Fibroblast of lung (primary cell): ENCODE measurements around the gene RBMS2. TPM values are rescaled to one million over a fixed set of nuclear protein-coding genes. Genes with fewer than 3 reads are reported as not detected.

Source experiments
- DNase-seq, 2 donors: peaks; one replicate each; pipeline versions ENCODE4 v3.0.0 to v3.0.0-alpha.2; 2010; ENCODE audit warnings: low read depth in 2 of 2
- H2AFZ ChIP-seq: 2 replicates; pipeline ENCODE4 v1.5.1; 2012; ENCODE audit warnings: low read length, control low read depth, inconsistent platforms
- H3K27ac ChIP-seq: 2 replicates; pipeline ENCODE4 v1.5.1; 2011; ENCODE audit warnings: low read length, control low read depth; ENCODE audit not compliant: insufficient read depth
- H3K27me3 ChIP-seq: 2 replicates; pipeline ENCODE4 v1.5.1; 2011; ENCODE audit warnings: mild to moderate bottlenecking, low read length; ENCODE audit not compliant: control insufficient read depth, insufficient read depth
- H3K36me3 ChIP-seq: 2 replicates; pipeline ENCODE4 v1.5.1; 2011; ENCODE audit warnings: low read length; ENCODE audit not compliant: control insufficient read depth, insufficient read depth
- H3K4me1 ChIP-seq: 2 replicates; pipeline ENCODE4 v1.5.1; 2011; ENCODE audit warnings: low read length; ENCODE audit not compliant: control insufficient read depth, insufficient read depth; ENCODE audit errors: extremely low read depth
- H3K4me2 ChIP-seq: 2 replicates; pipeline ENCODE4 v1.5.1; 2011; ENCODE audit warnings: low read length, control low read depth; ENCODE audit not compliant: insufficient read depth; ENCODE audit errors: extremely low read depth
- H3K4me3 ChIP-seq, 4 experiments: fragments of 200-600 bp in 1 of 4; sonication (generic) in 1 of 4; replicated peaks in 1 of 4; 2 replicates each; pipeline ENCODE4 v1.5.1; 2011 to 2016; ENCODE audit warnings: low read length in 4 of 4, low read depth in 3 of 4, mild to moderate bottlenecking in 3 of 4, control low read depth in 2 of 4, inconsistent platforms in 1 of 4, mixed read lengths in 1 of 4; ENCODE audit not compliant: insufficient read depth in 1 of 4; ENCODE audit errors: control extremely low read depth in 1 of 4
- H3K79me2 ChIP-seq: 2 replicates; pipeline ENCODE4 v1.5.1; 2012; ENCODE audit warnings: mild to moderate bottlenecking, low read length, inconsistent platforms; ENCODE audit not compliant: control insufficient read depth, insufficient read depth
- H3K9ac ChIP-seq: 2 replicates; pipeline ENCODE4 v1.5.1; 2011; ENCODE audit warnings: mild to moderate bottlenecking, low read length, control low read depth; ENCODE audit not compliant: insufficient read depth
- H3K9me3 ChIP-seq: 2 replicates; pipeline ENCODE4 v1.5.1; 2012; ENCODE audit warnings: low read depth, low read length; ENCODE audit not compliant: control insufficient read depth, insufficient read depth
- H4K20me1 ChIP-seq: 2 replicates; pipeline ENCODE4 v1.5.1; 2011; ENCODE audit warnings: low read length; ENCODE audit not compliant: control insufficient read depth, insufficient read depth; ENCODE audit errors: extremely low read depth
- EZH2 ChIP-seq: IDR thresholded peaks from 2 replicates; pipeline ENCODE4 v1.5.1; 2012; ENCODE audit warnings: low read length, control low read depth, mild to moderate bottlenecking; ENCODE audit errors: missing control alignments
- polyA plus RNA-seq, 2 donors: library from polyadenylated mRNA; depleted of rRNA in 1 of 2; stranded (reverse) in 1 of 2; unstranded in 1 of 2; fragments of >200 nt; gene quantifications; 2 replicates each; pipeline ENCODE4 v1.2.1, GENCODE V29; 2011 to 2012; ENCODE audit warnings: missing spikeins in 1 of 2
- total RNA-seq: library from RNA; depleted of rRNA; stranded (reverse); fragments of >200 nt; gene quantifications from 2 replicates; pipeline ENCODE4 v1.2.1, GENCODE V29; 2014
- TF ChIP-seq, protein P1 (sequence below), 2 donors: IDR thresholded peaks in 1 of 2; conservative IDR thresholded peaks in 1 of 2; 1 replicate in 1 of 2; 2 replicates in 1 of 2; pipeline ENCODE4 v1.5.1; 2011 to 2012; ENCODE audit warnings: low read length in 2 of 2, control low read depth in 1 of 2, inconsistent platforms in 1 of 2, low read depth in 1 of 2, mild to moderate bottlenecking in 1 of 2

The RBMS2 gene
- total and polyA plus RNA-seq, 2 donors (not counting 1 experiment from before 2014, with no cell fraction given): 23.1 to 66.9 TPM

DNA sequence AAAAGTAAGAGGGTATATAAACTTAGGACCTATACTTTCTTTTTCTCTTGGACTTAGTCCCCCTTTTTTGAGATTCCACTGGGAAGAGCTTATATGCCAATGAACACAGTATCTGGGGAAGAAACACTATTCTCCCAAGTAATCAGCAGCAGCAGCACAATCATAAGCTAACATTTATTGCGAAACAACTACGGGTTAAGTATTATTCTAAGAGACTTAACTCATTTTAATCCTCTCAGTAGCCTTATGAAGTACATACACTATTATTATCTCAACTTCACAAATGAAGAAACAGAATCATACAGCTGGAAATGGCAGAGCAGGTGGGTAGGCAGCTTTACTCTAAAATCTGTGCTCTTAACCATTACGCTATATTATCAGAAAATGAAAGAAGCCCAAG lies 80.6 kb downstream of the RBMS2 start:
- no peak overlapping the region for H3K27ac ChIP-seq
- peak in 1 of 2 donors; percentile 18 for DNase-seq

DNA sequence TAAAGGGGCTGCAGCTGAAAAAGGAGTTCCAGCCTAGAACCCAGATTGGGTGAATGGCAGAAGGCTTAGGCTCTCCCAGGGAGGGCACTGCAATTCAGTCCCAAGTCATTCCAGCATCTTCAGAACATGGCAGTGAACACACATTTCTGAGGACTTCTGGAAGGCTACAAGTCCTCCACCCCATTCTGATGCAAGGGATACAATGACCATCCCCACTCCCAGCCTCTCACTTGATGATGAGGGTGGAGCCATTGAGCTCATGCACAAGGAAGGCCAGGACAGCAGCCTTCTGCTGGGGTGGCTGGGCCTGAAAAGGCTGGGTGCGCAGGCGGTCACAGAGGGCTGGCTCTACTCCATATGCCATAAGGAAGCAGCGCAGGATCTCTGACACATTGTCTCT lies 82.7 kb downstream of the RBMS2 start:
- Histone ChIP-seq H3K4me1 (no peaks in the 10 kb centered on the region), H3K27ac (no peak overlapping the region), H3K9ac (no peak overlapping the region), H2AFZ (no peak overlapping the region), H3K36me3 (peaks cover 44% of the 10 kb centered on the region), H3K79me2 (no peaks in the 10 kb centered on the region), H3K27me3 (no peaks in the 10 kb centered on the region), H3K4me2 (no peak overlapping the region), H3K9me3 (no peaks in the 10 kb centered on the region), H4K20me1 (no peaks in the 10 kb centered on the region), H3K4me3 (no peak overlapping the region)
- TF ChIP-seq, protein P1, sequence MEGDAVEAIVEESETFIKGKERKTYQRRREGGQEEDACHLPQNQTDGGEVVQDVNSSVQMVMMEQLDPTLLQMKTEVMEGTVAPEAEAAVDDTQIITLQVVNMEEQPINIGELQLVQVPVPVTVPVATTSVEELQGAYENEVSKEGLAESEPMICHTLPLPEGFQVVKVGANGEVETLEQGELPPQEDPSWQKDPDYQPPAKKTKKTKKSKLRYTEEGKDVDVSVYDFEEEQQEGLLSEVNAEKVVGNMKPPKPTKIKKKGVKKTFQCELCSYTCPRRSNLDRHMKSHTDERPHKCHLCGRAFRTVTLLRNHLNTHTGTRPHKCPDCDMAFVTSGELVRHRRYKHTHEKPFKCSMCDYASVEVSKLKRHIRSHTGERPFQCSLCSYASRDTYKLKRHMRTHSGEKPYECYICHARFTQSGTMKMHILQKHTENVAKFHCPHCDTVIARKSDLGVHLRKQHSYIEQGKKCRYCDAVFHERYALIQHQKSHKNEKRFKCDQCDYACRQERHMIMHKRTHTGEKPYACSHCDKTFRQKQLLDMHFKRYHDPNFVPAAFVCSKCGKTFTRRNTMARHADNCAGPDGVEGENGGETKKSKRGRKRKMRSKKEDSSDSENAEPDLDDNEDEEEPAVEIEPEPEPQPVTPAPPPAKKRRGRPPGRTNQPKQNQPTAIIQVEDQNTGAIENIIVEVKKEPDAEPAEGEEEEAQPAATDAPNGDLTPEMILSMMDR (conservative IDR thresholded peaks at IDR 0.05 in 1 of 2, IDR thresholded peaks at IDR 0.05 in 1 of 2; ENCODE audit: low read depth in 1 of 2, low read length in 2 of 2): no peak
- no peak for TF ChIP-seq EZH2
- no peak for DNase-seq

More for the DNA sequence above, 80.6 kb downstream of the RBMS2 start:
- Histone ChIP-seq H3K4me2 (no peak overlapping the region), H3K4me1 (no peaks in the 10 kb centered on the region), H3K9ac (no peak overlapping the region), H3K27me3 (no peaks in the 10 kb centered on the region), H3K36me3 (peaks cover 50% of the 10 kb centered on the region), H4K20me1 (no peaks in the 10 kb centered on the region), H3K9me3 (no peaks in the 10 kb centered on the region), H3K4me3 (no peak overlapping the region), H3K79me2 (no peaks in the 10 kb centered on the region), H2AFZ (no peak overlapping the region)
- TF ChIP-seq, protein P1 (conservative IDR thresholded peaks at IDR 0.05 in 1 of 2, IDR thresholded peaks at IDR 0.05 in 1 of 2; ENCODE audit: low read depth in 1 of 2, low read length in 2 of 2): no peak
- TF ChIP-seq EZH2: no peak

DNA sequence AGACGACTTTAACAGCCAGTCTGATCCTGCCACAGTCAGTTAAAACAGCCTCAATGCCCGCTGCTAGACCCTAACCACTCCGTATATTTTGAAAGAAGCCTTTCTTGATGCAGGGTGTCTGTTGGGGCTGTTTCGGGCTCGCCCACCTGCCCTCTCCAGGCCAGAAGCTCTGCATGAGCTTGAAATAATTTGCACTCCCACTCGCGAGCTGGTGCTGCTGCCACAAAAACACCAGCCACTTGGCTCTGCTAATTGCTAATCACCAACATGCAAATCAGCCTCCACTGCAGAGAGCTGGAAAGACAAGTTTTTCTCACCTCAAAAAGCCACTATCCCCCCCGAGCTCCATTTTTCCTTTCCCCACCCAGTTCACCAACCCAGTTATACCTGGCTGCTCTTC lies 93.0 kb downstream of the RBMS2 start:
- no peaks in the 10 kb centered on the region for H3K27me3 ChIP-seq
- H3K79me2 ChIP-seq: peaks cover 33% of the 10 kb centered on the region
- H3K9me3 ChIP-seq: no peaks in the 10 kb centered on the region
- H3K4me3 ChIP-seq: no peak overlapping the region
- no peak for TF ChIP-seq EZH2
- TF ChIP-seq, protein P1 (conservative IDR thresholded peaks at IDR 0.05 in 1 of 2, IDR thresholded peaks at IDR 0.05 in 1 of 2; ENCODE audit: low read depth in 1 of 2, low read length in 2 of 2): no peak
- DNase-seq: no peak
- no peak overlapping the region for H2AFZ ChIP-seq
- no peak overlapping the region for H3K9ac ChIP-seq
- H3K4me1 ChIP-seq: no peaks in the 10 kb centered on the region
- peaks cover 34% of the 10 kb centered on the region for H3K36me3 ChIP-seq
- H3K4me2 ChIP-seq: no peak overlapping the region
- peaks cover 3% of the 10 kb centered on the region for H4K20me1 ChIP-seq
- no peak overlapping the region for H3K27ac ChIP-seq
